Embryonic facial prominence (tissue), 1 donor: Measurements from ENCODE around the gene CTNNA2.

Source experiments
- DNase-seq: peaks from one replicate; pipeline ENCODE4 v3.0.0-alpha.2; 2016; ENCODE audit errors: extremely low spot score

Gene CTNNA2

GRCh38 chr2:80269806-80270205 lies 757.0 kb downstream of the CTNNA2 start:
- DNase-seq: no peak

GRCh38 chr2:80280598-80280997 lies 767.7 kb downstream of the CTNNA2 start:
- no peak for DNase-seq

- no peak for DNase-seq
Measured at GRCh38 chr2:80281049-80281448, 768.2 kb downstream of the CTNNA2 start.

- DNase-seq: peak; percentile 73
Measured at GRCh38 chr2:80288576-80288975, 775.7 kb downstream of the CTNNA2 start.

GRCh38 chr2:80291656-80292055 lies 778.8 kb downstream of the CTNNA2 start:
- no peak for DNase-seq

GRCh38 chr2:80292474-80292873 lies 779.6 kb downstream of the CTNNA2 start:
- DNase-seq: no peak

GRCh38 chr2:80293039-80293438 lies 780.2 kb downstream of the CTNNA2 start:
- no peak for DNase-seq

- DNase-seq: no peak
Measured at GRCh38 chr2:80298954-80299353, 786.1 kb downstream of the CTNNA2 start.

- no peak for DNase-seq
Measured at GRCh38 chr2:80299661-80300060, 786.8 kb downstream of the CTNNA2 start.

- DNase-seq: no peak
Measured at GRCh38 chr2:80300346-80300745, 787.5 kb downstream of the CTNNA2 start.

- no peak for DNase-seq
Measured at GRCh38 chr2:80300954-80301353, 788.1 kb downstream of the CTNNA2 start.

GRCh38 chr2:80302001-80302313 lies 789.1 kb downstream of the CTNNA2 start:
- no peak for DNase-seq

- no peak for DNase-seq
Measured at GRCh38 chr2:80302314-80303005, 789.6 kb downstream of the CTNNA2 start.

- no peak for DNase-seq
Measured at GRCh38 chr2:80303006-80303908, 790.4 kb downstream of the CTNNA2 start.

- DNase-seq: no peak
Measured at GRCh38 chr2:80303909-80304837, 791.3 kb downstream of the CTNNA2 start, which contains the start of gene LRRTM1. TSS of gene LRRTM1 (minus strand) at chr2:80304752. CDS start at chr2:80303819, 933 bp downstream.

- no peak for DNase-seq
Measured at GRCh38 chr2:80311304-80311703, 798.5 kb downstream of the CTNNA2 start.

GRCh38 chr2:80312282-80312839 lies 799.5 kb downstream of the CTNNA2 start:
- DNase-seq: no peak

- no peak for DNase-seq
Measured at GRCh38 chr2:80322311-80322920, 809.6 kb downstream of the CTNNA2 start.

- DNase-seq: no peak
Measured at GRCh38 chr2:80322958-80323357, 810.1 kb downstream of the CTNNA2 start.

GRCh38 chr2:80323610-80324009 lies 810.8 kb downstream of the CTNNA2 start:
- DNase-seq: no peak

- DNase-seq: no peak
Measured at GRCh38 chr2:80324525-80324924, 811.7 kb downstream of the CTNNA2 start.
